GM18861 (cell line): ENCODE data around the gene PLD4.
"Not testable (repeated sequence)": the region's sequence is repeated elsewhere in the genome, so short reads cannot be mapped to it uniquely, and the experiment has no call there.

Experiments used
- ATAC-seq: cut with Tn5 transposase; IDR thresholded peaks from one replicate; pipeline ENCODE4 v1.9.1; 2021; ENCODE audit not compliant: unreplicated experiment

The PLD4 gene

GRCh38 chr14:104885973-104886689 is 38.5 kb upstream of the PLD4 start:
- ATAC-seq = no peak

DNA sequence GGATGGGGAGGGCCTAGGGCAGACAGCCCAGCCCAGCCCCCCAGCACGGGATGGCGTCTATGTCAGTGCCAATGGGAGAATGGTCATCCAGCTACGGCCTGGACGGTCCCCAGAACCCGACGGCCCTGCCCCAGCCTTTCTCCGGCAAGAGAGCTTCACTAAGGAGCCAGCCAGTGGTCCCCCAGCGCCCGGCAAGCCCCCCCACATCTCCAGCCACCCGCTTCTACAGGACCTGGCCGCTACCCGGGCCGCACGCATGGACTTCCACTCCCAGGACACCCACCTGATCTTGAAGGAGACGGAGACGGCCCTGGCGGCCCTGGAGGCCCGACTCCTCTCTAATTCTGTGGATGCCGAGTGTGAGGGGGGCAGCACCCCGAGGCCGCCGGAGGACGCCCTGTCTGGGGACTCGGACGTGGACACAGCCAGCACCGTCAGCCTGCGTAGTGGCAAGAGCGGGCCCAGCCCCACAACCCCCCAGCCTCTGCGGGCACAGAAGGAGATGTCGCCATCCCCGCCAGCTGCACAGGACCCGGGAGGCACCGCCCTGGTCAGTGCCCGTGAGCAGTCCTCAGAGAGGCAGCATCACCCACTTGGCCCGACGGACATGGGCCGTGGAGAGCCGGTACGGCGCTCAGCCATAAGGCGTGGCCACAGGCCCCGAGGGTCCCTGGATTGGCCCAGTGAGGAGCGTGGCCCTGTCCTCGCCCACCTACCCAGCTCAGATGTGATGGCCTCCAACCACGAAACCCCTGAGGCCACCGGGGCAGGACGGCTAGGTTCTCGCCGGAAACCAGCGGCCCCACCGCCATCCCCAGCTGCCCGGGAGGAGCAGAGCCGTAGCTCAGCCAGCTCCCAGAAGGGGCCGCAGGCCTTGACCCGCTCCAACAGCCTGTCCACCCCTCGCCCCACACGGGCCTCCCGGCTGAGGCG is 37.7 kb upstream of the PLD4 start:
- ATAC-seq = no peak

- ATAC-seq = no peak
These were observed 36.8 kb upstream of the PLD4 start for GRCh38 chr14:104887623-104888488.

DNA sequence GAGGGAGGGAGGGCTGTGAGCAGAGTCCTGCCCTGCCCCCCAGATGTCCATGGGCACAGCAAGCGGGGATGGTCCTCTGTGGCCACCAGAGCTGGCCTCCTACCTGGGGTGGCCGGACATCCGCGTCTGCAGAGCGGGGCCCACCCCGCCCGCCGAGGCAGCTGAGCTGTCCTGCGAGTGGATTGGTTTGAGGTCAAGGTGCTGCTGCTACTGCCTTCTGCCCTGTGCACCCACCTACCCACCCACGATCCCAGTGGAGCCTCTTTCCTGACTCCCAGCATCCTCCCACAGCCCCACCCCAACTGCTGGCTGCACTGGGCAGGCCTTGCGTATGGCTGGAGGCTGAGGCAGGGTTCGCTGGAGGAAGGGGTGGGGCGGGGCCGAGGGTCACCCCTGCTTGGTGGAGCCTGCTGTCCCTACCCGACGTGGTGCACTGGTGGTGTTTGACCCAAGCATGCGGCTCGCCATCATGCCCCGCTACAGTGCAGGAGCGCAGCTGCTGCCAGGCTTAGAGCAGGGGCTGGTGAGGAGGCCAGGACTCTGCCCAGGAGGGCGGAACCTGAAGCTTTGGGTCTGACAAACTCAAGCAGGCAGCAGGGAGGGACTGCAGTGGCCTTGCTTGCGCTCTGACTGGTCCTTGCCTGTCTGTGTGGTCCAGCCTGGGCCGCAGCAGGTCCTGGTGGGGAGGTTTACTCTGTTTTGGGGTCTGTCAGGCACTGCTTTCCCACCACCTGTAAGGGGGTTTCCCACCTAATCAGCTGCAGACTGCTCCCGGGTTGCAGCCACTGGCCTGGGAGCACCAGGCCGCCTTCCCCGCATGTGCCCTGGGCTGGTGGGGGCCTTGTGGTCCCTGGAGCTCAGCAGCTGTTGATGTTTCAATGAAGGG is 35.9 kb upstream of the PLD4 start:
- no peak for ATAC-seq

DNA sequence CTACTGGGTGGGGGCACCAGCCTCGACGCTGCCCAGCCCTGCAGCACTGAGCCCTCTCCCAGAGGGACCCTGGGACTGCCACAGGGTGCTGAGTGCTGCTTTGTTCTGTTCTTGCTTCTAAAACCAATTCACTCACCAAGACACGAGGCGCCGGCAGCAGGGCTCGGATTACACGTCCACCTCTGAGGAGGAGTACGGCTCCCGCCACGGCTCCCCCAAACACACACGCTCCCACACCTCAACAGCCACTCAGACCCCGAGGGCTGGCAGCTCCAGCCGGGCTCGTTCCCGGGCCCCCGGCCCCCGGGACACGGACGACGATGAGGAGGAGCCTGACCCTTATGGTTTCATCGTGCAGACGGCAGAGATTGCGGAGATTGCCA is 35.3 kb upstream of the PLD4 start:
- ATAC-seq = no peak

- ATAC-seq = not testable (repeated sequence)
These were observed 34.4 kb upstream of the PLD4 start for GRCh38 chr14:104890292-104890691.

DNA sequence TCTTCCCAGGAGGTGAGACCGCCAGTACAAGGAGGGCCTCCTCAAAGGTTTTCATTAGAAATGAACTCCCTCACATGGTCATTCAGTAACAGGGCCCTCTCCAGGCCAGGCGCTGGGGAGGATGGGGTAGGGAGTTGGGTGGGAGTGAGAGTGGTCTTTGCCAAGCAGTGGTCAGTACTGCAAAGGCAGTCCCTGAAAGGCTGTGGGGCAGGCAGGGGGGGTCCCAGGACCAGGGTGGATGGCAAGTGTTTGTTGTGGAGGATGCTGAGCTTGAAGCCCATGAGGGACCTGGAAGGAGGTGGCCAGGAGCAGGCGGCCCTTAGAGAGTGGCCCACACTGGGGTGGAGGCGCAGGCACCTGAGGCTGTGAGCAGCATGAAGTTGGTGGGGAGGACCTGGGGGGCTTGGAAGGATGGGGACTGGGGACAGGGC is 33.5 kb upstream of the PLD4 start:
- ATAC-seq = no peak

DNA sequence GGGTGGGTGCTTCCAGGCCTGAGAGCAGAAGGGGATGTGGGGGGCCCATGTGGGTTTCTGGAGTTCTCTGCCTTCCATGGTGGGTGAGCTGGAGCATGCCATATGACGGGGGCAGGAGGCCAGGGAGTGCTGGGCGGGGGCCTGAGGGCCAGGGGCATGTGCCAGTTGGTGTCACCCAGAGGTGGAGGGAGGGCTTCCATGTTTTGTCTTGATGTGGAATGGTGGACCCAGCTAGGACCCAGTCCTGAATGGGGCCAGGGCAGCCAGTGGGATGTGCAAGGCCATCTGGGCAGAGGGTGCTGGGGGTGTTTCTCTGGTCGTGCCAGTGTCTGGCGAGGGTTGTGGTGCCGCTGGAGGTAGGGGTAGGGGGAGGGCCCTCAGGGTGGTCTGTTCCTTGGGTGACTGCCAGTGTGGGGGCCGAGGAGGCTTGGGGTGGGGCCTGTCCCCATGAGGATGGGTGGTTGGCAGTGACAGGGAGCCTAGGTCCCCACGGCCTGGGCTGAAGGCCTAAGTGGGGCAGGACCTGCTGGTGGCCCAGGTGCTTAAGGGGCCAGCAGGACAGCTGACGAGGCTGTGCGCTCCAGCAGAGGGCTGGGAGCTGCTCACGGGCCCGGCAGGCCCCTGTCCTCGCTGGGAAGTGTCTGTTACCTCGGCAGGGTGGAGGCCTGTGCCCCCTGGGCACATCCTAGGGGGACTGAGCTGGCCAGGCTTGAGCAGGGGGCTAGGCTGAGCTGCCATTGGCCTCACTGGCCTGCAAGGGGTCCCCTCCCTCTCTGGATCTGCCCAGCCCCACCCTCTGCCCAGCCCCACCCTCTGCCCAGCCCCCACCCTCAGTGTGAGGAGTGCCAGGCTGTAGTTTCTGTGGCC is 32.8 kb upstream of the PLD4 start:
- no peak for ATAC-seq

DNA sequence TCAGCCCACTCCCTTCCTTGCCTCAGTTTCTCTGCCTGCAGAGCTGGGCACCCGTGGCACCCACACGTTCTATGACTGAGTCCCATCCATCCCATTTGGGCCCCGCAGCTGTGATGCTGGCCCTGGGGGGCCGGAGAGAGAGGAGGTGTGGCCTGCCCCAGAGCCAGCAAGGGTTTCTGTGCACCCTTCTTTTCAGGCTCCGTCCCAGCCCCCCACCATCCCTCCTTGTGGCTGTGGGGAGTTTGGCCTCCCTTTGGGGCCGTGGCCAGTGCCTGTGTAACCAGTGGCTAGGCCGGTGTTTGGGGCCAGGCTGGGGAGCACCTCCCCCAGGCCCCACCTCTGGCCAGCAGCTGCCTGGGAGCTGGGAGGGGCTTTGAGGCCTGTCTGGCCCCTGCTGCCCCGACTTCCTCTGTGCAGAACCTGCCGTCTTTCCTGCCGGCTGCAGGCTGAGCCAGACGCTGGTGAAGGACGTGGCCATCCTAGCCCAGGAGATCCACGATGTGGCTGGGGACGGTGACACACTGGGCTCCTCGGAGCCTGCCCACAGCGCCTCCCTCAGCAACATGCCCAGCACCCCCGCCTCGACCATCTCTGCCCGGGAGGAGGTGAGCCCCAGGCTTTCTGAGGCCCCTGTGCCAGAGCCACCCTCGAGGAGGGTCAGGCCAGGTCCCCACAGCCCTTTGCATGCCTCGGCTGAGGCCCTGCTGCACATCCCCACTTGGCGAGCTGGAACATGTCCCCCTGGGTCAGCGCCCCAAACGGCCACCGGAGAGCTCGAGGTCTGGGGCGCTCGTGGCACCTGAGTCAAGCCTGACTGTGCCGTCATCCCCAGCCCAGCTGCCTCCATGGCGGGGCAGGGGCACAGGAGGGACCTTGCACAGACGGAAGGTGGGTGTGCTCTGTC is 31.9 kb upstream of the PLD4 start:
- ATAC-seq = no peak

DNA sequence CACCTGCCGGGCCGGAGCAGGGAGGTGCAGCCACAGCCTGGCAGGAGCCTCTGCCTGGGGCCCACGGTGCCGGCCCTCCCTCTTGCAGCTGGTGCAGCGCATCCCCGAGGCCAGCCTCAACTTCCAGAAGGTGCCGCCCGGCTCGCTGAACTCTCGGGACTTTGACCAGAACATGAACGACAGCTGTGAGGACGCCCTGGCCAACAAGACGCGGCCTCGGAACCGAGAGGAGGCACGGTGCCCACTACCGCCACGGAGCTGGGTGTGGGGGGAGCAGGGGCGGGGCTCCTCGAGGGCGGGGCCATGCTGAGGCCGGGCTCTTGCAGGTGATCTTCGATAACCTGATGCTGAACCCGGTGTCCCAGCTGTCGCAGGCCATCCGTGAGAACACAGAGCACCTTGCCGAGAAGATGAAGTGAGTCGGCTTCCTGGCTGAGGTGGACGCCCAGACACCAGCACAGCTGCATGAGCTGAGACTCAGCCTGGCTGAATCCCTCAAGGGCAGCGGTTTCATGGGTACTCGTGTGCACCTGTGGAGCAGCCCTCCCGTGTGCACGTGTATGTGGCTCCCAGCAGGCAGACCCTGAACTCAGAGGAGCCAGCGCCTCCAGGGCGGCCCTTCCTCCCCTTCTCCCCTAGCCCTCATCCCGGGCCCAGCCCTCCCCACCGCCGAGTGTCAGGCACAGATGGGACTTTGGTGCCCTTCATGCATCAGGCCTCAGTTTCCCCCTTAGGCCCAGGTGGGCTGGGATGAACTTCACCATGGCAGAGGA is 31.1 kb upstream of the PLD4 start:
- ATAC-seq = no peak

- ATAC-seq = no peak
These were observed 30.1 kb upstream of the PLD4 start for GRCh38 chr14:104894331-104895206.

GRCh38 chr14:104895207-104895785 is 29.4 kb upstream of the PLD4 start:
- ATAC-seq = no peak

GRCh38 chr14:104895786-104896661 is 28.7 kb upstream of the PLD4 start:
- no peak for ATAC-seq

GRCh38 chr14:104897330-104898194 is 27.1 kb upstream of the PLD4 start:
- no peak for ATAC-seq
